Measurements from ENCODE around the gene KRABD2.
"Not testable (repeated sequence)": the region's sequence is repeated elsewhere in the genome, so short reads cannot be mapped to it uniquely, and the experiment has no call there.

The KRABD2 gene

GRCh38 chr17:8380049-8380448 lies 3.5 kb upstream of the KRABD2 start:
- Histone ChIP-seq H3K27ac (ENCODE audit: low read depth in 1 of 2, low read length in 2 of 2) (no peak overlapping the region), H3K4me3 (ENCODE audit: low read depth in 1 of 3, low read length in 3 of 3) (no peak overlapping the region)

GRCh38 chr17:8378117-8378516 lies 1.6 kb upstream of the KRABD2 start:
- not testable (repeated sequence) for DNase-seq (ENCODE audit: low spot score)

More at GRCh38 chr17:8380049-8380448, 3.5 kb upstream of the KRABD2 start:
- H3K9me3 ChIP-seq (ENCODE audit: control insufficient read depth in 4 of 4, low read length in 3 of 4) = no peaks in the 10 kb centered on the region
- H3K27me3 ChIP-seq (ENCODE audit: control insufficient read depth in 4 of 4, insufficient read depth in 4 of 4, low read length in 3 of 4) = no peaks in the 10 kb centered on the region
- no peak for DNase-seq (ENCODE audit: low spot score)
- peaks cover 11 to 61% (median 44%) of the 10 kb centered on the region in 4 donors for H3K4me1 ChIP-seq (ENCODE audit: control insufficient read depth in 4 of 4, insufficient read depth in 4 of 4, low read length in 3 of 4)
- no peak overlapping the region for H3K9ac ChIP-seq (ENCODE audit: low read depth in 1 of 2, low read length in 2 of 2)
- WGBS = 71% methylated on average over 3 of the region's 3 CpGs
- TF ChIP-seq, protein P1, sequence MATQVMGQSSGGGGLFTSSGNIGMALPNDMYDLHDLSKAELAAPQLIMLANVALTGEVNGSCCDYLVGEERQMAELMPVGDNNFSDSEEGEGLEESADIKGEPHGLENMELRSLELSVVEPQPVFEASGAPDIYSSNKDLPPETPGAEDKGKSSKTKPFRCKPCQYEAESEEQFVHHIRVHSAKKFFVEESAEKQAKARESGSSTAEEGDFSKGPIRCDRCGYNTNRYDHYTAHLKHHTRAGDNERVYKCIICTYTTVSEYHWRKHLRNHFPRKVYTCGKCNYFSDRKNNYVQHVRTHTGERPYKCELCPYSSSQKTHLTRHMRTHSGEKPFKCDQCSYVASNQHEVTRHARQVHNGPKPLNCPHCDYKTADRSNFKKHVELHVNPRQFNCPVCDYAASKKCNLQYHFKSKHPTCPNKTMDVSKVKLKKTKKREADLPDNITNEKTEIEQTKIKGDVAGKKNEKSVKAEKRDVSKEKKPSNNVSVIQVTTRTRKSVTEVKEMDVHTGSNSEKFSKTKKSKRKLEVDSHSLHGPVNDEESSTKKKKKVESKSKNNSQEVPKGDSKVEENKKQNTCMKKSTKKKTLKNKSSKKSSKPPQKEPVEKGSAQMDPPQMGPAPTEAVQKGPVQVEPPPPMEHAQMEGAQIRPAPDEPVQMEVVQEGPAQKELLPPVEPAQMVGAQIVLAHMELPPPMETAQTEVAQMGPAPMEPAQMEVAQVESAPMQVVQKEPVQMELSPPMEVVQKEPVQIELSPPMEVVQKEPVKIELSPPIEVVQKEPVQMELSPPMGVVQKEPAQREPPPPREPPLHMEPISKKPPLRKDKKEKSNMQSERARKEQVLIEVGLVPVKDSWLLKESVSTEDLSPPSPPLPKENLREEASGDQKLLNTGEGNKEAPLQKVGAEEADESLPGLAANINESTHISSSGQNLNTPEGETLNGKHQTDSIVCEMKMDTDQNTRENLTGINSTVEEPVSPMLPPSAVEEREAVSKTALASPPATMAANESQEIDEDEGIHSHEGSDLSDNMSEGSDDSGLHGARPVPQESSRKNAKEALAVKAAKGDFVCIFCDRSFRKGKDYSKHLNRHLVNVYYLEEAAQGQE (IDR thresholded peaks at IDR 0.05) = no peak
- no peak for TF ChIP-seq SP1 (IDR thresholded peaks at IDR 0.05)
- no peak for TF ChIP-seq RAD21 (IDR thresholded peaks at IDR 0.05)
- TF ChIP-seq GABPA (IDR thresholded peaks at IDR 0.05 in 1 of 2, conservative IDR thresholded peaks at IDR 0.05 in 1 of 2) = no peak
- TF ChIP-seq, protein P2, sequence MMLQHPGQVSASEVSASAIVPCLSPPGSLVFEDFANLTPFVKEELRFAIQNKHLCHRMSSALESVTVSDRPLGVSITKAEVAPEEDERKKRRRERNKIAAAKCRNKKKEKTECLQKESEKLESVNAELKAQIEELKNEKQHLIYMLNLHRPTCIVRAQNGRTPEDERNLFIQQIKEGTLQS (IDR thresholded peaks at IDR 0.05) = no peak
- TF ChIP-seq RXRA (IDR thresholded peaks at IDR 0.05) = no peak
- TF ChIP-seq, protein P3, sequence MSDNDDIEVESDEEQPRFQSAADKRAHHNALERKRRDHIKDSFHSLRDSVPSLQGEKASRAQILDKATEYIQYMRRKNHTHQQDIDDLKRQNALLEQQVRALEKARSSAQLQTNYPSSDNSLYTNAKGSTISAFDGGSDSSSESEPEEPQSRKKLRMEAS (IDR thresholded peaks at IDR 0.05) = no peak
- no peak for TF ChIP-seq JUND (IDR thresholded peaks at IDR 0.05)
- no peak for TF ChIP-seq HNF4A (conservative IDR thresholded peaks at IDR 0.05)
- no peak for TF ChIP-seq HNF4G (IDR thresholded peaks at IDR 0.05)
- TF ChIP-seq FOXA2 (IDR thresholded peaks at IDR 0.05) = no peak
- TF ChIP-seq NR2F2 (IDR thresholded peaks at IDR 0.05) = no peak
- TF ChIP-seq TAF1 (conservative IDR thresholded peaks at IDR 0.05) = no peak
- TF ChIP-seq, protein P4, sequence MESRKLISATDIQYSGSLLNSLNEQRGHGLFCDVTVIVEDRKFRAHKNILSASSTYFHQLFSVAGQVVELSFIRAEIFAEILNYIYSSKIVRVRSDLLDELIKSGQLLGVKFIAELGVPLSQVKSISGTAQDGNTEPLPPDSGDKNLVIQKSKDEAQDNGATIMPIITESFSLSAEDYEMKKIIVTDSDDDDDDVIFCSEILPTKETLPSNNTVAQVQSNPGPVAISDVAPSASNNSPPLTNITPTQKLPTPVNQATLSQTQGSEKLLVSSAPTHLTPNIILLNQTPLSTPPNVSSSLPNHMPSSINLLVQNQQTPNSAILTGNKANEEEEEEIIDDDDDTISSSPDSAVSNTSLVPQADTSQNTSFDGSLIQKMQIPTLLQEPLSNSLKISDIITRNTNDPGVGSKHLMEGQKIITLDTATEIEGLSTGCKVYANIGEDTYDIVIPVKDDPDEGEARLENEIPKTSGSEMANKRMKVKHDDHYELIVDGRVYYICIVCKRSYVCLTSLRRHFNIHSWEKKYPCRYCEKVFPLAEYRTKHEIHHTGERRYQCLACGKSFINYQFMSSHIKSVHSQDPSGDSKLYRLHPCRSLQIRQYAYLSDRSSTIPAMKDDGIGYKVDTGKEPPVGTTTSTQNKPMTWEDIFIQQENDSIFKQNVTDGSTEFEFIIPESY (IDR thresholded peaks at IDR 0.05) = no peak
- H3K36me3 ChIP-seq (ENCODE audit: control insufficient read depth in 4 of 4, insufficient read depth in 3 of 4, low read depth in 1 of 4, low read length in 3 of 4) = peaks cover 12 to 39% (median 33%) of the 10 kb centered on the region in 4 donors

More at GRCh38 chr17:8378117-8378516, 1.6 kb upstream of the KRABD2 start:
- not testable (repeated sequence) for H3K9me3 ChIP-seq (ENCODE audit: control insufficient read depth in 4 of 4, low read length in 3 of 4); H3K27me3 ChIP-seq (ENCODE audit: control insufficient read depth in 4 of 4, insufficient read depth in 4 of 4, low read length in 3 of 4); H3K4me3 ChIP-seq (ENCODE audit: low read depth in 1 of 3, low read length in 3 of 3); H3K9ac ChIP-seq (ENCODE audit: low read depth in 1 of 2, low read length in 2 of 2); H3K27ac ChIP-seq (ENCODE audit: low read depth in 1 of 2, low read length in 2 of 2)
- Histone ChIP-seq H3K36me3 (ENCODE audit: control insufficient read depth in 4 of 4, insufficient read depth in 3 of 4, low read depth in 1 of 4, low read length in 3 of 4) (peaks cover 12 to 39% (median 33%) of the 10 kb centered on the region in 4 donors), H3K4me1 (ENCODE audit: control insufficient read depth in 4 of 4, insufficient read depth in 4 of 4, low read length in 3 of 4) (peaks cover 7 to 46% (median 39%) of the 10 kb centered on the region in 4 donors)
- WGBS = 88% methylated on average over 8 of the region's 8 CpGs

Measured in liver (tissue), 7 donors.